PC-3 (cell line): ENCODE results near the gene PRPSAP2. TPM values are rescaled to one million over a fixed set of nuclear protein-coding genes. Genes with fewer than 3 reads are reported as not detected.
A peak's percentile ranks its signal among the peaks of the same experiment; 100 is the strongest.
"Not testable (repeated sequence)": the region's sequence is repeated elsewhere in the genome, so short reads cannot be mapped to it uniquely, and the experiment has no call there.

Experiments used
- ATAC-seq: fragments of 200-7000 bp; cut with Tn5 transposase; 2 replicates; pipeline ENCODE4 v1.9.1; 2020; ENCODE audit warnings: mild to moderate bottlenecking, moderate library complexity
- BruUV-seq: library from RNA; stranded (reverse); fragments of 400-500 nt; replicated peaks from 2 replicates; lab custom pipeline; 2021; lab: Mats Ljungman, UMichigan
- CTCF ChIA-PET: fragments of 300-600 bp; sonication (Branson Sonifier 250); formaldehyde crosslinking; loops from one replicate; lab custom pipeline; 2022; ENCODE audit warnings: antibody characterized with exemption; lab: Charles Lee
- POLR2A ChIA-PET: fragments of 300-600 bp; sonication (Branson Sonifier 250); formaldehyde crosslinking; loops from one replicate; lab custom pipeline; 2022; ENCODE audit warnings: antibody characterized with exemption; ENCODE audit not compliant: unreplicated experiment; lab: Charles Lee
- DNase-seq: peaks from one replicate; pipeline ENCODE4 v3.0.0-alpha.2; 2015
- H2AFZ ChIP-seq: fragments of 300-600 bp; sonication (generic); 2 replicates; pipeline ENCODE4 v1.6.0; 2016; ENCODE audit warnings: antibody characterized with exemption, low read length
- H3F3A ChIP-seq: fragments of 300-600 bp; sonication (generic); one replicate; pipeline ENCODE4 v1.6.0; 2017; ENCODE audit warnings: antibody characterized with exemption, low read length, control low read depth, mild to moderate bottlenecking; ENCODE audit not compliant: unreplicated experiment
- H3K27ac ChIP-seq: fragments of 300-600 bp; sonication (generic); 2 replicates; pipeline ENCODE4 v1.5.1; 2016; ENCODE audit warnings: mild to moderate bottlenecking, low read length
- H3K27me3 ChIP-seq: fragments of 300-600 bp; sonication (generic); 2 replicates; pipeline ENCODE4 v1.6.1; 2016; ENCODE audit warnings: low read length, mixed read lengths
- H3K36me3 ChIP-seq: fragments of 300-600 bp; sonication (generic); 2 replicates; pipeline ENCODE4 v1.6.1; 2016; ENCODE audit warnings: low read depth, mixed run types, low read length, mixed read lengths
- H3K4me1 ChIP-seq: fragments of 300-600 bp; sonication (generic); 2 replicates; pipeline ENCODE4 v1.5.1; 2016; ENCODE audit warnings: low read length; ENCODE audit not compliant: insufficient read depth
- H3K4me2 ChIP-seq: fragments of 300-600 bp; sonication (generic); 2 replicates; pipeline ENCODE4 v1.6.0; 2016; ENCODE audit warnings: low read length
- H3K4me3 ChIP-seq: fragments of 300-600 bp; sonication (generic); 2 replicates; pipeline ENCODE4 v1.5.1; 2016; ENCODE audit warnings: mild to moderate bottlenecking, low read length, mixed read lengths
- H3K79me2 ChIP-seq: fragments of 300-600 bp; sonication (generic); 2 replicates; pipeline ENCODE4 v1.6.1; 2017; ENCODE audit warnings: low read length, mixed read lengths
- H3K9ac ChIP-seq: fragments of 300-600 bp; sonication (generic); 2 replicates; pipeline ENCODE4 v1.6.0; 2016; ENCODE audit warnings: mild to moderate bottlenecking, low read length
- H3K9me2 ChIP-seq: fragments of 300-600 bp; sonication (generic); replicated peaks from 2 replicates; pipeline ENCODE4 v1.6.1; 2016; ENCODE audit warnings: mixed run types, low read length, mixed read lengths
- H3K9me3 ChIP-seq: fragments of 300-600 bp; sonication (generic); 2 replicates; pipeline ENCODE4 v1.6.1; 2016; ENCODE audit warnings: low read length, mixed read lengths
- H4K20me1 ChIP-seq: fragments of 300-600 bp; sonication (generic); 2 replicates; pipeline ENCODE4 v1.6.1; 2016; ENCODE audit warnings: low read length, mixed read lengths
- CTCF ChIP-seq: fragments of 300-600 bp; sonication (generic); conservative IDR thresholded peaks from 2 replicates; pipeline ENCODE4 v1.5.1; 2017; ENCODE audit warnings: antibody characterized with exemption, low read depth, mild to moderate bottlenecking, low read length
- EZH2 ChIP-seq: fragments of 300-600 bp; sonication (generic); IDR thresholded peaks from one replicate; pipeline ENCODE4 v1.6.1; 2017; ENCODE audit warnings: antibody characterized with exemption, mild to moderate bottlenecking, low read length; ENCODE audit not compliant: unreplicated experiment
- EZH2phosphoT487 ChIP-seq: fragments of 300-600 bp; sonication (generic); IDR thresholded peaks from 2 replicates; pipeline ENCODE4 v1.6.1; 2018; ENCODE audit warnings: mild to moderate bottlenecking, antibody characterized with exemption, low read length, borderline replicate concordance
- intact Hi-C: fragments of 100-400 bp; cut with micrococcal nuclease; formaldehyde crosslinking; loops from 2 replicates; pipeline ENCODE4 v1.9.0; 2023
- total RNA-seq: library from RNA; depleted of rRNA; stranded (reverse); fragments of >200 nt; gene quantifications from 2 replicates; pipeline ENCODE4 v1.2.3, GENCODE V29; 2014

The PRPSAP2 gene
- total RNA-seq, 1 experiment from 2014 or later: 81.3 TPM

DNA sequence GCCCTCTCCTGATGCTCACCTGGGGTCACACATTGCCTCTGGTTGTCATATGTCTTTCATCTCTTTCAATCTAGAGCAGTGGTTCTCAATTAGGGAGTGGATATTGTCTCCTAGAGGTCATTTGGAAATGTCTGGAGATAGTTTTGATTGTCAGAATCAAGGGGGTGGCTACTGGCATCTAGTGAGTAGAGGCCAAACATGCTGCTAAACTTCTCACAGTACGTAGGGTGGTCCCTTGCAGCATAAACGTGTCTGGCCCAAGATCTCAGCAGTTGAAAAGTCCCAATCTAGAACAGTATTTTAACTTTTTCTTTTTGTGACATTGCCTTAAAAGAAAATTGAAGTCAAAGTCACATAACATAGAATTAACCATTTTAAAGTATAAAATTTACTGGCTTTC, 63.6 kb downstream of the PRPSAP2 start:
- Histone ChIP-seq H3K4me3 (peak overlapping the region; percentile 38), H3K9me3 (no peaks in the 10 kb centered on the region), H3F3A (peaks cover 8% of the 10 kb centered on the region), H2AFZ (no peak overlapping the region), H3K27ac (peak overlapping the region; percentile 98), H3K9me2 (no peaks in the 10 kb centered on the region), H3K79me2 (peaks cover 6% of the 10 kb centered on the region), H3K4me1 (peaks cover 31% of the 10 kb centered on the region), H3K36me3 (peaks cover 19% of the 10 kb centered on the region), H3K4me2 (peak overlapping the region; percentile 77), H3K27me3 (no peaks in the 10 kb centered on the region), H4K20me1 (no peaks in the 10 kb centered on the region), H3K9ac (peak overlapping the region; percentile 87)
- no peak for TF ChIP-seq EZH2
- TF ChIP-seq EZH2phosphoT487: no peak
- no peak for TF ChIP-seq CTCF
- POLR2A ChIA-PET: interaction anchor here (0.6 kb wide), 1 partner anchor 10 kb away, joined by 5 read pairs; no protein-coding TSS in a partner anchor
- BruUV-seq: no TSS peak
- CTCF ChIA-PET: no interaction called here
- intact Hi-C loops: no loop called here
- ATAC-seq (no peak), DNase-seq (no peak)

- POLR2A ChIA-PET: no interaction called here
- peak overlapping the region; percentile 98 for H3K27ac ChIP-seq
- peaks cover 6% of the 10 kb centered on the region for H3K79me2 ChIP-seq
- peak overlapping the region; percentile 38 for H3K4me3 ChIP-seq
- no peaks in the 10 kb centered on the region for H3K9me3 ChIP-seq
- ATAC-seq (peak; percentile 81), DNase-seq (peak; percentile 94)
- H4K20me1 ChIP-seq: no peaks in the 10 kb centered on the region
- no peaks in the 10 kb centered on the region for H3K9me2 ChIP-seq
- CTCF ChIA-PET: no interaction called here
- intact Hi-C loops: no loop called here
- TF ChIP-seq EZH2phosphoT487 (no peak), EZH2 (no peak), CTCF (no peak)
- peaks cover 17% of the 10 kb centered on the region for H3K36me3 ChIP-seq
- peaks cover 8% of the 10 kb centered on the region for H3F3A ChIP-seq
- H2AFZ ChIP-seq: no peak overlapping the region
- peak overlapping the region; percentile 77 for H3K4me2 ChIP-seq
- no TSS peak for BruUV-seq
- peaks cover 31% of the 10 kb centered on the region for H3K4me1 ChIP-seq
- H3K27me3 ChIP-seq: no peaks in the 10 kb centered on the region
- H3K9ac ChIP-seq: peak overlapping the region; percentile 87
Measured at GRCh38 chr17:18921912-18922451, 64.1 kb downstream of the PRPSAP2 start.

DNA sequence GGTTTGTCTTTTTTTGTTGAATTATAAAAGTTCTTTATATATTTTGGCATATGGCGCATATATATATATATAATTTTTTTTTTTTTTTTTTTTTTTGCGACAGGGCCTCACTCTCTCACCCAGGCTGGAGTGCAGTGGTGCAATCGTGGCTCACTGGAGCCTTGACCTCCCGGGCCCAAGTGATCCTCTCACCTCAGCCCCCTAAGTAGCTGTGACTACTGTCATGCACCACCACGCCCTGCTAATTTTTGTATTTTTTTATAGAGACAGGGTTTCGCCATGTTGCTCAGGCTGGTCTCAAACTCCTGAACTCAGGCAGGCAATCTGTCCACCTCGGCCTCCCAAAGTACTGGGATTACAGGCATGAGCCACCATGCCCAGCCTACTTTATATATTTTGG, 64.7 kb downstream of the PRPSAP2 start:
- Histone ChIP-seq H3K9ac (peak overlapping the region; percentile 55), H3K4me2 (peak overlapping the region; percentile 53; the same call in 1 of the 2 replicates), H3K27ac (peak overlapping the region; percentile 98), H3K36me3 (peaks cover 22% of the 10 kb centered on the region), H3K4me1 (peaks cover 31% of the 10 kb centered on the region)
- CTCF ChIA-PET, POLR2A ChIA-PET, ATAC-seq, H3K9me2 ChIP-seq, H3K27me3 ChIP-seq, H3F3A ChIP-seq, H3K79me2 ChIP-seq, H3K9me3 ChIP-seq, BruUV-seq, H2AFZ ChIP-seq, H3K4me3 ChIP-seq, DNase-seq, H4K20me1 ChIP-seq, intact Hi-C loops: not testable (repeated sequence)
